ENCODE data around the gene PLCL1. TPM values are rescaled to one million over a fixed set of nuclear protein-coding genes. Genes with fewer than 3 reads are reported as not detected.
A peak's percentile ranks its signal among the peaks of the same experiment; 100 is the strongest.

Gene PLCL1
- total and polyA plus RNA-seq, 12 donors: 17.3 to 131 (median 102) TPM

- ATAC-seq (no peak), DNase-seq (no peak)
- Histone ChIP-seq H3K9me3 (no peaks in the 10 kb centered on the region), H3K27me3 (no peaks in the 10 kb centered on the region), H3K4me3 (no peak overlapping the region), H3K4me1 (peaks cover 2 to 44% (median 27%) of the 10 kb centered on the region in 9 donors), H3K36me3 (no peaks in the 10 kb centered on the region), H3K27ac (no peak overlapping the region)
- intact Hi-C loops (cut with DNase I): no loop called here
- WGBS, 2 donors: 68 to 84% methylated on average over 1 of the region's 1 CpG
- no peak for TF ChIP-seq CTCF (IDR thresholded peaks at IDR 0.05)
Observed at GRCh38 chr2:198000417-198000816, 196.0 kb downstream of the PLCL1 start.

GRCh38 chr2:198004173-198004572, 199.8 kb downstream of the PLCL1 start:
- DNase-seq: no peak
- no peak for TF ChIP-seq CTCF (IDR thresholded peaks at IDR 0.05)
- Histone ChIP-seq H3K9me3 (peaks cover 0 to 2% (median 0%) of the 10 kb centered on the region in 11 donors), H3K4me1 (peaks cover 0 to 38% (median 12%) of the 10 kb centered on the region in 9 donors), H3K27ac (peak overlapping the region in 2 of 10 donors; percentile 4 to 12), H3K4me3 (no peak overlapping the region), H3K27me3 (no peaks in the 10 kb centered on the region), H3K36me3 (no peaks in the 10 kb centered on the region)
- peak in 1 of 8 donors; percentile 24 for ATAC-seq
- 13 to 30% methylated on average over 1 of the region's 1 CpG for WGBS, 2 donors
- intact Hi-C loops (cut with DNase I): no loop called here

GRCh38 chr2:198004921-198005829, 200.8 kb downstream of the PLCL1 start:
- H3K4me3 ChIP-seq: no peak overlapping the region
- DNase-seq: no peak
- intact Hi-C loops (cut with DNase I): no loop called here
- no peak for TF ChIP-seq CTCF (IDR thresholded peaks at IDR 0.05)
- WGBS, 2 donors: 69 to 75% methylated on average over 12 of the region's 12 CpGs
- H3K4me1 ChIP-seq: peaks cover 0 to 38% (median 12%) of the 10 kb centered on the region in 9 donors
- no peaks in the 10 kb centered on the region for H3K27me3 ChIP-seq
- H3K27ac ChIP-seq: no peak overlapping the region
- H3K36me3 ChIP-seq: no peaks in the 10 kb centered on the region
- ATAC-seq: peak in 6 of 8 donors; percentile 49 to 73 (median 68)
- peaks cover 0 to 12% (median 0%) of the 10 kb centered on the region in 11 donors for H3K9me3 ChIP-seq

GRCh38 chr2:198006733-198007132, 202.3 kb downstream of the PLCL1 start:
- WGBS, 2 donors: 83 to 87% methylated on average over 1 of the region's 1 CpG
- ATAC-seq (no peak), DNase-seq (no peak)
- peaks cover 0 to 33% (median 12%) of the 10 kb centered on the region in 9 donors for H3K4me1 ChIP-seq
- H3K27ac ChIP-seq: no peak overlapping the region
- H3K4me3 ChIP-seq: no peak overlapping the region
- intact Hi-C loops (cut with DNase I): no loop called here
- no peaks in the 10 kb centered on the region for H3K36me3 ChIP-seq
- H3K9me3 ChIP-seq: peaks cover 0 to 26% (median 5%) of the 10 kb centered on the region in 11 donors
- no peak for TF ChIP-seq CTCF (IDR thresholded peaks at IDR 0.05)
- no peaks in the 10 kb centered on the region for H3K27me3 ChIP-seq
